A549 (cell line): ENCODE data around the gene CYLD.

ENCODE experiments used
- CEBPB ChIP-seq, 2 experiments: fragments of >200 bp in 1 of 2; sonication (Bioruptor Twin) in 1 of 2; formaldehyde crosslinking in 1 of 2; IDR thresholded peaks; 2 replicates each; pipeline ENCODE4 v1.6.1; 2012 to 2016
- CHD2 ChIP-seq: fragments of 150-350 bp; IDR thresholded peaks from 2 replicates; pipeline ENCODE4 v1.6.1; 2014; ENCODE audit warnings: low read length; ENCODE audit not compliant: partially characterized antibody
- CTCF ChIP-seq: fragments of >200 bp; sonication (Bioruptor Twin); formaldehyde crosslinking; IDR thresholded peaks from 3 replicates; pipeline ENCODE4 v1.5.1; 2016
- HDAC2 ChIP-seq: fragments of 200-600 bp; sonication (generic); IDR thresholded peaks from 2 replicates; pipeline ENCODE4 v1.6.1; 2016
- HOXA7 ChIP-seq: fragments of 250-450 bp; sonication (Bioruptor Pico); IDR thresholded peaks from 2 replicates; pipeline ENCODE4 v1.5.0; 2020; ENCODE audit warnings: mild to moderate bottlenecking, moderate library complexity
- JUN ChIP-seq, 2 experiments: fragments of >200 bp; sonication (Bioruptor Twin); formaldehyde crosslinking; IDR thresholded peaks; 2 replicates in 1 of 2; 3 replicates in 1 of 2; pipeline ENCODE4 v1.6.1; 2016 to 2017
- KDM1A ChIP-seq: fragments of 200-600 bp; sonication (generic); IDR thresholded peaks from 2 replicates; pipeline ENCODE4 v1.6.1; 2016; ENCODE audit warnings: low read depth, mild to moderate bottlenecking
- MAX ChIP-seq: IDR thresholded peaks from 2 replicates; pipeline ENCODE4 v1.6.1; 2012
- POLR2A ChIP-seq: IDR thresholded peaks from 2 replicates; pipeline ENCODE4 v1.6.1; 2012; ENCODE audit warnings: mild to moderate bottlenecking, low read length
- SMC3 ChIP-seq: fragments of >200 bp; sonication (Bioruptor Twin); formaldehyde crosslinking; IDR thresholded peaks from 3 replicates; pipeline ENCODE4 v1.6.1; 2018; ENCODE audit warnings: inconsistent platforms
- USF2 ChIP-seq: fragments of 450-650 bp; IDR thresholded peaks from 2 replicates; pipeline ENCODE4 v1.6.1; 2014; ENCODE audit warnings: antibody characterized with exemption
- ZFP36 ChIP-seq: fragments of 450-650 bp; IDR thresholded peaks from 2 replicates; pipeline ENCODE4 v1.6.1; 2014; ENCODE audit warnings: borderline replicate concordance; ENCODE audit not compliant: partially characterized antibody

GRCh38 chr16:50695017-50696000 is 46.6 kb upstream of the CYLD start:
- TF ChIP-seq CTCF (no peak), POLR2A (no peak), CEBPB (IDR thresholded peaks at IDR 0.05) (no peak), ZFP36 (no peak), CHD2 (no peak), HDAC2 (no peak), JUN (IDR thresholded peaks at IDR 0.05) (no peak), USF2 (no peak), SMC3 (no peak), KDM1A (no peak), MAX (no peak), HOXA7 (no peak)
